ENCODE measurements around the gene ING4.

GRCh38 chr12:6664902-6665301 is 2.0 kb upstream of the ING4 start:
- TF ChIP-seq CTCF (IDR thresholded peaks at IDR 0.05) (no peak), EP300 (IDR thresholded peaks at IDR 0.05) (no peak), KDM1A (IDR thresholded peaks at IDR 0.05; ENCODE audit: low read depth) (no peak), REST (IDR thresholded peaks at IDR 0.05) (no peak), MAZ (IDR thresholded peaks at IDR 0.05; ENCODE audit: borderline replicate concordance, low read depth, low read length) (no peak)

Data from A549 (cell line).